ENCODE results near the gene TSPEAR. TPM values are rescaled to one million over a fixed set of nuclear protein-coding genes. Genes with fewer than 3 reads are reported as not detected.

Gene TSPEAR
- total and polyA plus RNA-seq, 2 donors (not counting 1 experiment from before 2014, with no cell fraction given), result not detected

GRCh38 chr21:44524414-44525371 is 186.7 kb downstream of the TSPEAR start:
- Mint-ChIP-seq H3K4me1 (no peaks in the 10 kb centered on the region), H3K27ac (no peak overlapping the region), H3K27me3 (peaks cover 4% of the 10 kb centered on the region), H3K9me3 (ENCODE audit: insufficient read depth) (no peaks in the 10 kb centered on the region), H3K4me3 (no peak overlapping the region)
- no peak overlapping the region for H3K27ac ChIP-seq (ENCODE audit: low read length in 2 of 2)
- no peaks in the 10 kb centered on the region for H3K9me3 ChIP-seq (ENCODE audit: control extremely low read depth in 1 of 3, control insufficient read depth in 2 of 3, insufficient read depth in 1 of 3, low read length in 2 of 3)
- no peak overlapping the region for H3K9ac ChIP-seq (ENCODE audit: low read length)
- H3K4me2 ChIP-seq (replicated peaks; ENCODE audit: low read depth, low read length, poor library complexity, severe bottlenecking), result no peak overlapping the region
- DNase-seq (no peak), ATAC-seq (ENCODE audit: low read depth) (no peak)
- H2AFZ ChIP-seq (ENCODE audit: insufficient read depth, low read depth, low read length, poor library complexity, severe bottlenecking), result no peak overlapping the region
- peaks cover 0 to 5% (median 0%) of the 10 kb centered on the region in 4 experiments for H3K27me3 ChIP-seq (replicated peaks in 1 of 4; ENCODE audit: control extremely low read depth in 1 of 4, control insufficient read depth in 3 of 4, insufficient read depth in 4 of 4, low read length in 3 of 4)
- TF ChIP-seq EZH2 (IDR thresholded peaks at IDR 0.05; ENCODE audit: borderline replicate concordance, insufficient read depth, low read depth, low read length, poor library complexity, severe bottlenecking), result no peak
- CTCF ChIA-PET, result no interaction called here
- H4K20me1 ChIP-seq (ENCODE audit: control insufficient read depth, insufficient read depth, low read length, poor library complexity, severe bottlenecking), result no peaks in the 10 kb centered on the region
- no peaks in the 10 kb centered on the region for H3K4me1 ChIP-seq (ENCODE audit: control insufficient read depth in 2 of 2, insufficient read depth in 2 of 2, low read length in 2 of 2)
- WGBS (ENCODE audit: insufficient coverage), result 83% methylated on average over 2 of the region's 2 CpGs
- POLR2A ChIA-PET, result no interaction called here
- no peak overlapping the region for H3K4me3 ChIP-seq (ENCODE audit: control extremely low read depth in 1 of 5, extremely low read depth in 1 of 5, insufficient read depth in 1 of 5, low read depth in 2 of 5, low read length in 4 of 5)
- intact Hi-C loops (cut with micrococcal nuclease), result no loop called here
- H3K79me2 ChIP-seq (ENCODE audit: control insufficient read depth, insufficient read depth, low read length), result no peaks in the 10 kb centered on the region
- H3K36me3 ChIP-seq (replicated peaks in 1 of 2; ENCODE audit: control extremely low read depth in 1 of 2, control insufficient read depth in 1 of 2, extremely low read depth in 1 of 2, insufficient read depth in 2 of 2, low read length in 1 of 2), result no peaks in the 10 kb centered on the region

- Histone ChIP-seq H3K4me3 (ENCODE audit: control extremely low read depth in 1 of 5, extremely low read depth in 1 of 5, insufficient read depth in 1 of 5, low read depth in 2 of 5, low read length in 4 of 5) (no peak overlapping the region), H3K4me2 (replicated peaks; ENCODE audit: low read depth, low read length, poor library complexity, severe bottlenecking) (no peak overlapping the region), H3K27ac (ENCODE audit: low read length in 2 of 2) (no peak overlapping the region), H3K79me2 (ENCODE audit: control insufficient read depth, insufficient read depth, low read length) (no peaks in the 10 kb centered on the region), H3K9me3 (ENCODE audit: control extremely low read depth in 1 of 3, control insufficient read depth in 2 of 3, insufficient read depth in 1 of 3, low read length in 2 of 3) (no peaks in the 10 kb centered on the region), H3K36me3 (replicated peaks in 1 of 2; ENCODE audit: control extremely low read depth in 1 of 2, control insufficient read depth in 1 of 2, extremely low read depth in 1 of 2, insufficient read depth in 2 of 2, low read length in 1 of 2) (no peaks in the 10 kb centered on the region), H3K4me1 (ENCODE audit: control insufficient read depth in 2 of 2, insufficient read depth in 2 of 2, low read length in 2 of 2) (no peaks in the 10 kb centered on the region), H2AFZ (ENCODE audit: insufficient read depth, low read depth, low read length, poor library complexity, severe bottlenecking) (no peak overlapping the region), H3K27me3 (replicated peaks in 1 of 4; ENCODE audit: control extremely low read depth in 1 of 4, control insufficient read depth in 3 of 4, insufficient read depth in 4 of 4, low read length in 3 of 4) (peaks cover 0 to 5% (median 0%) of the 10 kb centered on the region in 4 experiments), H3K9ac (ENCODE audit: low read length) (no peak overlapping the region), H4K20me1 (ENCODE audit: control insufficient read depth, insufficient read depth, low read length, poor library complexity, severe bottlenecking) (no peaks in the 10 kb centered on the region)
- WGBS (ENCODE audit: insufficient coverage), result 58% methylated on average over 1 of the region's 1 CpG
- no peak overlapping the region for H3K4me3 Mint-ChIP-seq
- intact Hi-C loops (cut with micrococcal nuclease), result no loop called here
- CTCF ChIA-PET, result no interaction called here
- TF ChIP-seq EZH2 (IDR thresholded peaks at IDR 0.05; ENCODE audit: borderline replicate concordance, insufficient read depth, low read depth, low read length, poor library complexity, severe bottlenecking), result no peak
- no peak for TF ChIP-seq CTCF (IDR thresholded peaks at IDR 0.05)
- no peak overlapping the region for H3K27ac Mint-ChIP-seq
- no peak for DNase-seq
- no peak for ATAC-seq (ENCODE audit: low read depth)
- peaks cover 4% of the 10 kb centered on the region for H3K27me3 Mint-ChIP-seq
- H3K4me1 Mint-ChIP-seq, result no peaks in the 10 kb centered on the region
- POLR2A ChIA-PET, result no interaction called here
- H3K9me3 Mint-ChIP-seq (ENCODE audit: insufficient read depth), result no peaks in the 10 kb centered on the region
These were observed 187.6 kb downstream of the TSPEAR start for GRCh38 chr21:44523567-44524413.

All from B cell (primary cell).